ENCODE results near the gene SYK.

GRCh38 chr9:90907056-90907445, 105.4 kb downstream of the SYK start:
- TF ChIP-seq CTCF (IDR thresholded peaks at IDR 0.05): no peak
- TF ChIP-seq EZH2 (IDR thresholded peaks at IDR 0.05; ENCODE audit: borderline replicate concordance, insufficient read depth, low read depth, low read length, poor library complexity, severe bottlenecking): no peak

Data from B cell (primary cell).